Upper lobe of left lung (tissue), 4 donors: ENCODE measurements around the gene EXOC3L4.

Experiments used
- CTCF ChIP-seq, 6 experiments: fragments of 450-650 bp in 4 of 6; fragments of 200-600 bp in 2 of 6; sonication (generic) in 2 of 6; IDR thresholded peaks; one replicate each; pipeline ENCODE4 v1.5.1; 2016 to 2019; ENCODE audit warnings: antibody characterized with exemption in 6 of 6
- POLR2AphosphoS5 ChIP-seq, 2 donors: sonication (generic); formaldehyde crosslinking; IDR thresholded peaks; one replicate each; pipeline ENCODE4 v1.5.1; 2017; ENCODE audit warnings: antibody characterized with exemption in 2 of 2

- TF ChIP-seq CTCF (IDR thresholded peaks at IDR 0.05) (no peak), POLR2AphosphoS5 (IDR thresholded peaks at IDR 0.05) (no peak)
Measured at GRCh38 chr14:103124501-103125001, 30.0 kb downstream of the EXOC3L4 start.
